SK-N-SH (cell line): Measurements from ENCODE around the gene MLKL. TPM values are rescaled to one million over a fixed set of nuclear protein-coding genes. Genes with fewer than 3 reads are reported as not detected.

Experiments
- CTCF ChIA-PET: fragments of 300-600, 350-600 bp; formaldehyde crosslinking; extraction: SDS; loops from one replicate; lab custom pipeline; 2021; lab: Yijun Ruan, JAX
- POLR2A ChIA-PET: fragments of 350-600 bp; sonication (Branson Sonifier 250); formaldehyde crosslinking; extraction: SDS; loops from one replicate; lab custom pipeline; 2020; ENCODE audit warnings: antibody characterized with exemption, inconsistent platforms; lab: Yijun Ruan, JAX
- DNase-seq: peaks from one replicate; pipeline ENCODE4 v3.0.0; 2012
- H2AFZ ChIP-seq: fragments of 200-600 bp; sonication (generic); 2 replicates; pipeline ENCODE4 v1.8.1; 2016; ENCODE audit warnings: antibody characterized with exemption, mild to moderate bottlenecking, low read depth
- H3F3A ChIP-seq: fragments of 200-600 bp; sonication (generic); replicated peaks from 2 replicates; pipeline ENCODE3; 2016; ENCODE audit warnings: antibody characterized with exemption, mild to moderate bottlenecking; ENCODE audit not compliant: insufficient read depth
- H3K27ac ChIP-seq, 2 experiments: fragments of 200-500 bp in 1 of 2; fragments of 200-600 bp in 1 of 2; sonication (Bioruptor generic) in 1 of 2; sonication (generic), shearing (Covaris generic) in 1 of 2; 2 replicates each; pipeline versions ENCODE4 v1.5.1 to v1.6.1; 2014 to 2016; ENCODE audit warnings: low read depth in 2 of 2, inconsistent platforms in 1 of 2, low read length in 1 of 2, mild to moderate bottlenecking in 1 of 2, mixed read lengths in 1 of 2
- H3K27me3 ChIP-seq: fragments of 200-600 bp; sonication (generic), shearing (Covaris generic); 2 replicates; pipeline ENCODE4 v1.6.1; 2016; ENCODE audit warnings: mixed run types; ENCODE audit not compliant: insufficient read depth
- H3K36me3 ChIP-seq, 2 experiments: fragments of 200-500 bp in 1 of 2; fragments of 200-600 bp in 1 of 2; sonication (Bioruptor generic) in 1 of 2; sonication (generic) in 1 of 2; replicated peaks in 1 of 2; 2 replicates each; pipeline versions ENCODE3 to v1.5.1; 2014 to 2016; ENCODE audit warnings: low read length in 1 of 2, mild to moderate bottlenecking in 1 of 2; ENCODE audit not compliant: insufficient read depth in 2 of 2, control insufficient read depth in 1 of 2
- H3K4me1 ChIP-seq, 2 experiments: fragments of 200-500 bp in 1 of 2; fragments of 200-600 bp in 1 of 2; sonication (Bioruptor generic) in 1 of 2; sonication (generic), shearing (Covaris generic) in 1 of 2; 2 replicates each; pipeline versions ENCODE4 v1.5.1 to v1.6.1; 2014 to 2016; ENCODE audit warnings: low read depth in 1 of 2, low read length in 1 of 2, mixed run types in 1 of 2; ENCODE audit not compliant: insufficient read depth in 2 of 2, control insufficient read depth in 1 of 2
- H3K4me2 ChIP-seq: fragments of 200-600 bp; sonication (generic), shearing (Covaris generic); 2 replicates; pipeline ENCODE4 v1.6.1; 2017; ENCODE audit warnings: mixed run types
- H3K4me3 ChIP-seq, 2 experiments: fragments of 200-500 bp in 1 of 2; fragments of 200-600 bp in 1 of 2; sonication (Bioruptor generic) in 1 of 2; sonication (generic), shearing (Covaris generic) in 1 of 2; 2 replicates each; pipeline versions ENCODE4 v1.5.1 to v1.8.1; 2014 to 2016; ENCODE audit warnings: low read depth in 2 of 2, inconsistent platforms in 1 of 2, low read length in 1 of 2, mild to moderate bottlenecking in 1 of 2, mixed read lengths in 1 of 2, moderate library complexity in 1 of 2
- H3K79me2 ChIP-seq: fragments of 200-600 bp; sonication (generic); 2 replicates; pipeline ENCODE4 v1.8.1; 2017; ENCODE audit warnings: mild to moderate bottlenecking; ENCODE audit not compliant: insufficient read depth
- H3K9ac ChIP-seq: fragments of 200-600 bp; sonication (generic); 2 replicates; pipeline ENCODE4 v1.6.1; 2017; ENCODE audit warnings: mixed run types
- H3K9me2 ChIP-seq: fragments of 200-600 bp; sonication (generic); 2 replicates; pipeline ENCODE4 v1.6.1; 2017; ENCODE audit warnings: mixed run types
- H3K9me3 ChIP-seq: fragments of 200-600 bp; sonication (generic); 2 replicates; pipeline ENCODE4 v1.6.1; 2017; ENCODE audit warnings: mixed run types, mild to moderate bottlenecking, moderate library complexity
- H4K20me1 ChIP-seq: fragments of 200-600 bp; sonication (generic); 2 replicates; pipeline ENCODE4 v1.6.1; 2017; ENCODE audit warnings: mild to moderate bottlenecking, mixed run types; ENCODE audit not compliant: insufficient read depth
- FOXM1 ChIP-seq: IDR thresholded peaks from 2 replicates; pipeline ENCODE4 v1.4.0; 2012; ENCODE audit warnings: low read depth, mild to moderate bottlenecking
- IRF3 ChIP-seq: fragments of 150-350 bp; IDR thresholded peaks from 2 replicates; pipeline ENCODE4 v1.6.1; 2016; ENCODE audit warnings: mild to moderate bottlenecking, low read depth, low read length
- NFIC ChIP-seq: IDR thresholded peaks from 2 replicates; pipeline ENCODE4 v1.4.0; 2012; ENCODE audit warnings: borderline replicate concordance
- PBX3 ChIP-seq: IDR thresholded peaks from 2 replicates; pipeline ENCODE4; 2012
- RAD21 ChIP-seq: IDR thresholded peaks from 2 replicates; pipeline ENCODE4 v1.6.1; 2012; ENCODE audit warnings: mild to moderate bottlenecking, low read length
- RXRA ChIP-seq: IDR thresholded peaks from 2 replicates; pipeline ENCODE4 v1.4.0; 2012; ENCODE audit warnings: low read depth, mild to moderate bottlenecking, borderline replicate concordance
- SIN3A ChIP-seq: IDR thresholded peaks from 2 replicates; pipeline ENCODE4 v1.6.1; 2012; ENCODE audit warnings: low read depth, mild to moderate bottlenecking, low read length, moderate library complexity, borderline replicate concordance
- SMC3 ChIP-seq: IDR thresholded peaks from 2 replicates; pipeline ENCODE4 v1.6.1; 2012; ENCODE audit warnings: low read depth, low read length, improper control_type of control experiment
- WGBS: methylation state at CpG from one replicate; pipeline ENCODE4 v1.1.6; 2017; ENCODE audit warnings: low lambda C conversion rate; 5-methylcytosine and 5-hydroxymethylcytosine counted together
- polyA plus RNA-seq, 3 experiments: library from polyadenylated mRNA; depleted of rRNA; stranded (reverse); fragments of >200 nt; gene quantifications; 2 replicates each; pipeline ENCODE4 v1.2.3, GENCODE V29; 2012

Gene MLKL
- polyA plus RNA-seq, 1 of the 3 experiments (the other 2 are of a cell fraction), result 3.6 TPM

- H3K79me2 ChIP-seq, result peaks cover 5% of the 10 kb centered on the region; the same call in 1 of the 2 replicates
- H3K4me1 ChIP-seq, result peaks cover 15 to 21% of the 10 kb centered on the region in 2 experiments; a peak in 3 of 4 replicates
- no peak for DNase-seq
- TF ChIP-seq IRF3 (no peak), FOXM1 (no peak), PBX3 (no peak), SIN3A (no peak)
- no peaks in the 10 kb centered on the region for H3K9me2 ChIP-seq
- peak overlapping the region; percentile 31 to 80; a peak in 3 of 4 replicates for H3K27ac ChIP-seq
- peaks cover 55 to 66% of the 10 kb centered on the region in 2 experiments for H3K36me3 ChIP-seq
- H3K27me3 ChIP-seq, result no peaks in the 10 kb centered on the region
- H3F3A ChIP-seq, result peaks cover 5% of the 10 kb centered on the region
- no CpG with 5 or more reads among the region's 1 CpG for WGBS
- no peak overlapping the region for H2AFZ ChIP-seq
- no peaks in the 10 kb centered on the region for H3K9me3 ChIP-seq
- H4K20me1 ChIP-seq, result no peaks in the 10 kb centered on the region
- CTCF ChIA-PET, result interaction anchor here (0.5 to 1.0 kb wide), 2 partner anchors 164 to 317 kb away, joined by 3 read pairs; no protein-coding TSS in a partner anchor
- no peak overlapping the region for H3K4me2 ChIP-seq
- no peak overlapping the region for H3K4me3 ChIP-seq
- no peak overlapping the region for H3K9ac ChIP-seq
- POLR2A ChIA-PET, result no interaction called here
Measured at GRCh38 chr16:74626741-74627416, 73.8 kb downstream of the MLKL start.

- Histone ChIP-seq H3K27ac (peak overlapping the region in 1 of 2 experiments; percentile 80; a peak in 1 of 4 replicates), H3K27me3 (no peaks in the 10 kb centered on the region), H3K9me2 (no peaks in the 10 kb centered on the region), H4K20me1 (no peaks in the 10 kb centered on the region), H2AFZ (no peak overlapping the region), H3K4me2 (no peak overlapping the region), H3K36me3 (peaks cover 59 to 61% of the 10 kb centered on the region in 2 experiments), H3K79me2 (no peaks in the 10 kb centered on the region; the same call in 1 of the 2 replicates), H3K4me3 (no peak overlapping the region), H3F3A (peaks cover 5% of the 10 kb centered on the region), H3K4me1 (peaks cover 15 to 21% of the 10 kb centered on the region in 2 experiments; a peak in 3 of 4 replicates), H3K9me3 (no peaks in the 10 kb centered on the region), H3K9ac (no peak overlapping the region)
- WGBS, result 96% methylated on average over 14 of the region's 14 CpGs
- ChIA-PET CTCF (interaction anchor here (2.0 to 3.2 kb wide), 2 partner anchors 17 to 25 kb away, joined by 7 to 18 read pairs; partner anchors contain the start of gene GLG1), POLR2A (no interaction called here)
- TF ChIP-seq SMC3 (no peak), NFIC (no peak), RAD21 (no peak), RXRA (no peak)
- DNase-seq, result no peak
Measured at GRCh38 chr16:74625500-74626350, 74.9 kb downstream of the MLKL start.
